Measurements from ENCODE around the gene ZNF684. TPM values are rescaled to one million over a fixed set of nuclear protein-coding genes. Genes with fewer than 3 reads are reported as not detected.

Gene ZNF684
- total and polyA plus RNA-seq, 2 of the 8 experiments (the other 6 are each of a cell fraction or from before 2014, with no cell fraction given) = 2.4 to 9.3 TPM

DNA sequence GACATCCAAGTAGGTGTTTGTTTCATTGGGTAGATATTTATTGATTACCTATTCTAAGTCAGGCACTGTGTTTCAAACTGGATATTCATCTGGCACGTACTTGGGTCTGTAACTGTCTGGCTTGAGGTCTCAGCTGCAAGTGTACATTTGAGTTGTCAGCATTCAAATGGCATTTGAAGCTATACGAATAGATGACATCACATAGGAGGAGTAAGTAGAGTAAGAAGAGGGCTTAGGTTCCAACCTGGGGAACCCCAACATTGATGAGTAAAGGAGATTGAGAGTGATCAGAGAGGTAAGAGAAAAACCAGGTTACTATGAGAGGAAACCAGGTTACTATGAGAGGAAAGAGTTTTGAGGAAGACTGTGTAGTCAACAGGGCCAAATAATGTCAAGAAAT, 30.7 kb downstream of the ZNF684 start (continued):
- TF ChIP-seq BCL11A (IDR thresholded peaks at IDR 0.05; ENCODE audit: low read depth in 2 of 2, low read length in 2 of 2) = no peak
- no peak for TF ChIP-seq CBX8 (IDR thresholded peaks at IDR 0.05; ENCODE audit: borderline replicate concordance, low read depth, low read length)
- no peak for TF ChIP-seq SRF (IDR thresholded peaks at IDR 0.05; ENCODE audit: low read depth, low read length)
- no peak for TF ChIP-seq YY1 (IDR thresholded peaks at IDR 0.05; ENCODE audit: low read depth, low read length)
- TF ChIP-seq, protein P1, sequence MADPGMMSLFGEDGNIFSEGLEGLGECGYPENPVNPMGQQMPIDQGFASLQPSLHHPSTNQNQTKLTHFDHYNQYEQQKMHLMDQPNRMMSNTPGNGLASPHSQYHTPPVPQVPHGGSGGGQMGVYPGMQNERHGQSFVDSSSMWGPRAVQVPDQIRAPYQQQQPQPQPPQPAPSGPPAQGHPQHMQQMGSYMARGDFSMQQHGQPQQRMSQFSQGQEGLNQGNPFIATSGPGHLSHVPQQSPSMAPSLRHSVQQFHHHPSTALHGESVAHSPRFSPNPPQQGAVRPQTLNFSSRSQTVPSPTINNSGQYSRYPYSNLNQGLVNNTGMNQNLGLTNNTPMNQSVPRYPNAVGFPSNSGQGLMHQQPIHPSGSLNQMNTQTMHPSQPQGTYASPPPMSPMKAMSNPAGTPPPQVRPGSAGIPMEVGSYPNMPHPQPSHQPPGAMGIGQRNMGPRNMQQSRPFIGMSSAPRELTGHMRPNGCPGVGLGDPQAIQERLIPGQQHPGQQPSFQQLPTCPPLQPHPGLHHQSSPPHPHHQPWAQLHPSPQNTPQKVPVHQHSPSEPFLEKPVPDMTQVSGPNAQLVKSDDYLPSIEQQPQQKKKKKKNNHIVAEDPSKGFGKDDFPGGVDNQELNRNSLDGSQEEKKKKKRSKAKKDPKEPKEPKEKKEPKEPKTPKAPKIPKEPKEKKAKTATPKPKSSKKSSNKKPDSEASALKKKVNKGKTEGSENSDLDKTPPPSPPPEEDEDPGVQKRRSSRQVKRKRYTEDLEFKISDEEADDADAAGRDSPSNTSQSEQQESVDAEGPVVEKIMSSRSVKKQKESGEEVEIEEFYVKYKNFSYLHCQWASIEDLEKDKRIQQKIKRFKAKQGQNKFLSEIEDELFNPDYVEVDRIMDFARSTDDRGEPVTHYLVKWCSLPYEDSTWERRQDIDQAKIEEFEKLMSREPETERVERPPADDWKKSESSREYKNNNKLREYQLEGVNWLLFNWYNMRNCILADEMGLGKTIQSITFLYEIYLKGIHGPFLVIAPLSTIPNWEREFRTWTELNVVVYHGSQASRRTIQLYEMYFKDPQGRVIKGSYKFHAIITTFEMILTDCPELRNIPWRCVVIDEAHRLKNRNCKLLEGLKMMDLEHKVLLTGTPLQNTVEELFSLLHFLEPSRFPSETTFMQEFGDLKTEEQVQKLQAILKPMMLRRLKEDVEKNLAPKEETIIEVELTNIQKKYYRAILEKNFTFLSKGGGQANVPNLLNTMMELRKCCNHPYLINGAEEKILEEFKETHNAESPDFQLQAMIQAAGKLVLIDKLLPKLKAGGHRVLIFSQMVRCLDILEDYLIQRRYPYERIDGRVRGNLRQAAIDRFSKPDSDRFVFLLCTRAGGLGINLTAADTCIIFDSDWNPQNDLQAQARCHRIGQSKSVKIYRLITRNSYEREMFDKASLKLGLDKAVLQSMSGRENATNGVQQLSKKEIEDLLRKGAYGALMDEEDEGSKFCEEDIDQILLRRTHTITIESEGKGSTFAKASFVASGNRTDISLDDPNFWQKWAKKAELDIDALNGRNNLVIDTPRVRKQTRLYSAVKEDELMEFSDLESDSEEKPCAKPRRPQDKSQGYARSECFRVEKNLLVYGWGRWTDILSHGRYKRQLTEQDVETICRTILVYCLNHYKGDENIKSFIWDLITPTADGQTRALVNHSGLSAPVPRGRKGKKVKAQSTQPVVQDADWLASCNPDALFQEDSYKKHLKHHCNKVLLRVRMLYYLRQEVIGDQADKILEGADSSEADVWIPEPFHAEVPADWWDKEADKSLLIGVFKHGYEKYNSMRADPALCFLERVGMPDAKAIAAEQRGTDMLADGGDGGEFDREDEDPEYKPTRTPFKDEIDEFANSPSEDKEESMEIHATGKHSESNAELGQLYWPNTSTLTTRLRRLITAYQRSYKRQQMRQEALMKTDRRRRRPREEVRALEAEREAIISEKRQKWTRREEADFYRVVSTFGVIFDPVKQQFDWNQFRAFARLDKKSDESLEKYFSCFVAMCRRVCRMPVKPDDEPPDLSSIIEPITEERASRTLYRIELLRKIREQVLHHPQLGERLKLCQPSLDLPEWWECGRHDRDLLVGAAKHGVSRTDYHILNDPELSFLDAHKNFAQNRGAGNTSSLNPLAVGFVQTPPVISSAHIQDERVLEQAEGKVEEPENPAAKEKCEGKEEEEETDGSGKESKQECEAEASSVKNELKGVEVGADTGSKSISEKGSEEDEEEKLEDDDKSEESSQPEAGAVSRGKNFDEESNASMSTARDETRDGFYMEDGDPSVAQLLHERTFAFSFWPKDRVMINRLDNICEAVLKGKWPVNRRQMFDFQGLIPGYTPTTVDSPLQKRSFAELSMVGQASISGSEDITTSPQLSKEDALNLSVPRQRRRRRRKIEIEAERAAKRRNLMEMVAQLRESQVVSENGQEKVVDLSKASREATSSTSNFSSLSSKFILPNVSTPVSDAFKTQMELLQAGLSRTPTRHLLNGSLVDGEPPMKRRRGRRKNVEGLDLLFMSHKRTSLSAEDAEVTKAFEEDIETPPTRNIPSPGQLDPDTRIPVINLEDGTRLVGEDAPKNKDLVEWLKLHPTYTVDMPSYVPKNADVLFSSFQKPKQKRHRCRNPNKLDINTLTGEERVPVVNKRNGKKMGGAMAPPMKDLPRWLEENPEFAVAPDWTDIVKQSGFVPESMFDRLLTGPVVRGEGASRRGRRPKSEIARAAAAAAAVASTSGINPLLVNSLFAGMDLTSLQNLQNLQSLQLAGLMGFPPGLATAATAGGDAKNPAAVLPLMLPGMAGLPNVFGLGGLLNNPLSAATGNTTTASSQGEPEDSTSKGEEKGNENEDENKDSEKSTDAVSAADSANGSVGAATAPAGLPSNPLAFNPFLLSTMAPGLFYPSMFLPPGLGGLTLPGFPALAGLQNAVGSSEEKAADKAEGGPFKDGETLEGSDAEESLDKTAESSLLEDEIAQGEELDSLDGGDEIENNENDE (IDR thresholded peaks at IDR 0.05; ENCODE audit: insufficient replicate concordance, low read length) = no peak
- TF ChIP-seq TAF7 (optimal IDR thresholded peaks at IDR 0.05; ENCODE audit: borderline replicate concordance, low read depth, low read length) = no peak

All from H1 (cell line).